ENCODE results near the gene CKAP2L.

The CKAP2L gene

DNA sequence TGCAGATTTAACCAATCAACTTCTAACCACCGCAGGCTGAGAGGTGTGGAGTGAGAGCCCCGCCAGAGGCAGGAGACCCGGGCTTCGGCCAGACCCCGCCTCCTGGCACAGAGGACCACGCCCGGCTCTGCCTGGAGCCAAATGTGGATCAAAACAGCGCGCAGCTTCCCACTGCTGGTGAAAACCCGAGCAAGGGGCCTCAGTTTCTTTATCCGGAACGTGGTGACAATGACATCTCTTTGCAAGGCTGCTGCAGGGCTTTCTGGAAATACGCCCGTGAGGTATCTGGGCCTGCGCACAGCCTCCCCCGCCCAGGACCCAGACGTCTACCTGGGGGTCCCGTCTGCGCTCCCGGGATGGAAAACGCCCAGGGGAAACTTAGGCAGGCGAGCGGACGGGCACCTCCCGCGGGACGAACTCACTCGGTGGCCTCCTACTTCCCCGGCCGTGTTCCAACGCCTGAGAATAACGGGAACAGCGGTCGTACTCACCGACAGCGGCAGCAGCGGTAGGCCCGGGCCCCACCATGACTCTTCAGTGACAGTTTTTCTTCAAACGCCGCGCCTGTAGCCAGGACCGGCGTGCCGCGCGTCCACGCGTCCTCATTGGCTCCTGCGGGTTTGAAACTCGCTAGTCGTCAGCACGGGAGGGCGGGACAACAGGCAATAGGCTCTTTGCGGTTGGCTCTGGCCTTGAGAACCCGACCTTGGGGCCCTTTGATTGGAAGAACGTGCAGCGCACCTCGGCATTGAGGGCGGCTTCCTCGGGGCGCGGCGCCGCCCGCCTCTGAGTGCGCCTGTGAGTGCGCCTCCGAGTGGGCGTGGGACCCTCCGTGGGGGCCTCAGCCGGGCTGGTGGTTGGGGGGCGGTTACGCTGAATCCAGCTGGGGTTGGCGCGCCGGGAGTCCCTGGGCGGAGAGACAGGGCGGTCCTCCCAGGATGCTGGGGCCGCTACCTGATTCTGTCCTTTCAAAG is at the start of gene CKAP2L:
Gene CKAP2L, minus strand, starts transcription at position 539 of the 974 bp plus-strand sequence. Its CDS starts 11 bp downstream, at position 528.
- in situ Hi-C loops (cut with MboI; ENCODE audit: low sequenced_read_pairs) = no loop called here

DNA sequence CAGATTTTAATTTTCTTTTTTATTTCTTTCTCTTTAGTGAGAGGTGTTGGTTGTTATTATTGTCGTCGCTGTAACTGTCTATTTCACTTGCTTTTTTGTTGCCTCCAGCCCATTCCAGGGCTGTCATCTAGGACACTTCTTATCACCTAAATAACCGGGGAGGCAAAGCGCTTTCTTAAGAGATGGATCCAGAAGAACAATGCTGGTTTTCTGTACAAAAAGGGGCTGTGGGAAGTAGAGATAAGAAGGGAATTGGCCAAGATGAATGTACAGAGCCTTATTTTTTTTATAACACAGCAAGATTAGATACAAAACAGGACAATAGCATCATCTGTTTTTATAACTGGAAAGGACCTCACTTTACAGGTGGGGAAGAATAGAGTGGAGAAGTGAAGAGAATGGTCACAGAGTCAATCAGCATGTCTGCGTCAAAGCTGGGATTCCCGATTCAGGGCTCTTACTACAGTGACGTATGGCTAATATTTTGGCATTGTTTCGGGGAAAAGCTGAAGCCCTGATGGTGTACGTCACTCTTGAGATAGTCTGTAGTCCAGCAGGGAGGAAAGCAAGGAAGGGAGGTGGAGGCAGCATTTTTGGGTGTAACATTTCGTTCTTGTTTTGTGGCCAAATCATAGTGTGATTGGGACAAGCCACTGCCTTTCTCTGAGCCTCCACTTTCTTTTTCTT is 49.0 kb upstream of the CKAP2L start:
- in situ Hi-C loops (cut with MboI; ENCODE audit: low sequenced_read_pairs) = no loop called here

DNA sequence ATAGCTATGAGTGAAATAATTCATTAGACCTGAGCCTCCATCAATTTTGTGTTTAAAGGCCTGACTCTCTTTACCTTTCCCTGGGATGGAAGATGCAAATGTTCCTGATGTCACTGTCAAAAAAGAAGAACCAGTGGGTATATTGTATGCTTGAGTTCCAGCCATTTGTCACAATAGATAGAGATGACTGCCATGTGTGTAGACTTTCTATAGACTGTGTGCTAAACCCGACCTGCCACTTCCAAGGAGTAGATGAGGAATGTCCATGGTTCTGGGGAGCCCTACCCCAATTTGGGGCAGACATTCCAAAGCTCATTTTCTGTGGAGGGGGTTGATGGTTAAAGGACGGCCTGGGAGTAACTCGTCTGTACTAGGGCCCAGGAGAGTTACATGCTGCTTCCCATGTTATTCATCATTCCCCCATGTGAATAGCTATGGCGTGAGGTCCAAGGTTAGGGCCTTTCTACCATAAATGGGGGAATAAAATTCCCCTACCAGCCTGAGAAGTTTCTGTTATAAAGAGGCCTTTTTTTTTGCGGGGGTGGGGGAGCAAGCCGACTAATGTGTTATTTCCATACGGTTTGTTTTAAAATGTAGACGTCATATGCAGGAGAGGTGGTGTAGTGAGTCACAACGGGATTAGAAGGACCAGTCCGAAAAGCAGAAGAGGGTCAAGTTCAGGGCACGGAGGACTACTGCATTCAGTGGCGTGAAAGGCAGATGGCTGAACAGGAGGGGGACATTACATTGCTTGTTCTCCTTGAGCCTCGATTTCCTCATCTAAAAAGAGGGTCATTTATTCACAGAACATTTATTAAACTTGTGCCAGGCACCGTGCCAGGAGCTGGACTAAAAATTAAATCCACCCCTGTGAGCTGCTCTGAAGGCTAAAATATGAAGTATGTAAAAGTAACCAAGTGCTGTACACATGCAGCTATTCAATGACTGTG is 48.2 kb upstream of the CKAP2L start:
- in situ Hi-C loops (cut with MboI; ENCODE audit: low sequenced_read_pairs) = no loop called here

DNA sequence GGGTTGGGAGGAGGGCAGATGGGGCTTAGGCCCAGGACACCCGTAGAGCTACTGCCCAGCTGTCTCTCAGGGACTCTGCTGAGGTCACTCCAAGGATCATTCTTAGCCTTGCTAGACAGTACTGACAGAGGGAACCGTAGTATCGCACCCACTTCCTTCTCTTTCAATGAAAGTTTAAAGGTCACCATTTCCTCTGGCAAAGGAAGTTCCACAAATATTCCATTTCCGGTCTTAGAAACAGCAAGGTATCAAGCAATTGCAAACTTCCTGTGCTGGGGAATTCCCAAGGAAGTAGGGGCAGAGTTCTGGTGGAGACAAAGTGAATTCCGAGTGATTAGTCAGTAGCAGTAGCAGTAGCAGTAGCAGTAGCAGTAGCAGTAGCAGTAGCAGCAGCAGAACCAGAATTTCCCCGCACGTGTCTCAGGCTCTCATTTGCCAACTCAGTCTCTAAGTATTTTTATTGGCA is 47.5 kb upstream of the CKAP2L start:
- in situ Hi-C loops (cut with MboI; ENCODE audit: low sequenced_read_pairs) = no loop called here

- in situ Hi-C loops (cut with MboI; ENCODE audit: low sequenced_read_pairs) = no loop called here
These were observed 46.9 kb upstream of the CKAP2L start for GRCh38 chr2:112811276-112811831.

DNA sequence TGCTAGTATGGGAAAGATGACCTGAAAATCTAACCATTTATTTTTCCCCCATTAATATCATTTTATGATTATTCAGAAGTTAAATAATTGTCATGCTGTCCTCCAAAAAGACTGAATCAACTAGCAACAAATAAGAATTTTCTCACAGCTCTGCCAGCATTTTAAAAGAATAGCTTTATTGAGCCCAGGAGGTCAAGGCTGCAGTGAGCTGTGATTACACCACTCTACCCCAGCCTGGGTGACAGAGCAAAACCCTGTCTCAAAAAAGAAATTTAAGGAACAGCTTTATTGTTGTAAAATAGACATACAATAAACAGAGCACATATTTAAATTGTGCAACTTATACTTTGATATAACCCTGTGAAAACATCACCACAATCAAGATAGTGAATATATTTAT is 44.7 kb upstream of the CKAP2L start:
- in situ Hi-C loops (cut with MboI; ENCODE audit: low sequenced_read_pairs) = no loop called here

DNA sequence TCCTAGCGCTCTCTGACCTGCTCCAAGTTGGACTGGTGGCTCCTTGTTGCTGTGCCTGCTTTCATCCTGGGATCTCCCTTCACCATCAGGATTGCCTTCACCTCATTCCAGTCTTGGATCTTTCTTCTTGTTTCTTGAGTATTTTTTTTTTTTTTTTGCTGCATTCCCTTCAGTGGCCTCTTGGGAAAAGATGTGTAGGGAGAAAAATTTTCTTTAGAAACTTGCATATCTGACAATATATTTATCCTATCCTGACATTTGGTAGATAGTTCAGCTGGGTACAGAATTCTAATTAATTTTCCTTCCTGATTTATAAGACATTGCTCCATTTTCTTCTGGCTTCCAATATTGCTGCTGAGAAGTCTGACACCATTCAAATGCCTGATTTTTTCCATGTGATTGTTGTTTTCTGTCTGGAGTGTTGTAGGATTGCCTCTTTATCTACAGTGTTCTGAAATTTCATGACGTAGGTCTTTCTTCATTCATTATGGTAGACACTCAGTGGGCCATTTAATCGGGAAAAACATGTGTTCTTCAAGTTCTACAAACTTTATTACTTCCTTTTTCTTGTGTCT is 42.9 kb upstream of the CKAP2L start:
- in situ Hi-C loops (cut with MboI; ENCODE audit: low sequenced_read_pairs) = no loop called here

DNA sequence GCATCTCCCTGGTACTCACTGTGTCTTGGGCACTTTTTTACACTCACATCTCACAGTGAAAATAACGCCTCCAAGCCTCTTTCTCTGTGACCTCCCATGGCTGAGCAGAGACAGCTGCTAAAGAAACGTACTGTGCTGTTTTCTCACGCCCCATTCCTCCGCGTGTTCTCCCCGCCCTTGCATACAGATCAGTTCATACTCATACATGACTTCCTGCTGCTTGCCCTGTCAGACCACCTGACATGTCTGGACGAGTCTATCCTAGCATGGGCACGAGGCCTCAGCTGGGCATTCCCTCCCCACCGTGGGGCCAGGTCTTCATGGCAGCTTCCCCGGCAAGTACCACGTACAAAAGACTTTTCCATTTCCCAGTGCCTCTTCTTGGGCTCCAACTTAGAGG is 41.1 kb upstream of the CKAP2L start:
- in situ Hi-C loops (cut with MboI; ENCODE audit: low sequenced_read_pairs) = no loop called here

DNA sequence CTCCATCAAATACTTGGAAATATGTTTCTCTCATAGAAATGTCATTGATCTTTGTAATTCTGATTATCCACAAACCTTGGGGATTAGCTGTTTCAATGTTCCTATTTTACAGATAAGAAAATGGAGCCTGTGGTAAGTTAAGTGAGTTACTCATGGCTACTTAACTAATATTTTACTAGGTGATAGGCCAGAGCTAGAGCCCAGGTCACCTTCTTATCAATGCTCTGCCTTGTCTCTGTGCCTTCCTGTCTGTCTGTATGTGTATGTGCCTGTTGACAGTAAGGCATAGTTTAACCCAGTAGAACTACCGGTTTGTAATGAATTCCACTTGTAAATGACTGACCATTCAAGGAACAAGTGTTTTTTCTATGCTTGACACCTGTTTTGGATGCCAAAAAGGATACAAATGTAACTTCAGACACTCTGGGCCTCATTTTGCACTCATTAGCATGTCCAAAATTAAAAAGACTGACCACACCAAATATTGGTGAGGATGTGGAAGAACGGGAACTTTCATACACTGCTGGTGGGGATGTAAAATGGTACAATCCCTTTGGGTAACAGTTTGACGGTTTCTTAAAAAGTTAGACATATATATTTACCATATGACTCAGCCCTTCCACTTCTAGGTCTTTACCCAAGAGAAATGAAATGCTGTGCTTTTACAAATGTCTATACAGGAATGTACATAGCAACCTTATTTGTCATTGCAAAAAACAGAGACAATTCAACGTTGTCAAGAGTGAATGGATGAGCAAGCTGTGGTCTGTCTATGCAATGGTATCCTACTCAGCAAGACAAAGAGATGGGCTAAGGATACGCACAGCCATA is 39.5 kb upstream of the CKAP2L start:
- in situ Hi-C loops (cut with MboI; ENCODE audit: low sequenced_read_pairs) = no loop called here

GRCh38 chr2:112800881-112801583 is 36.6 kb upstream of the CKAP2L start:
- in situ Hi-C loops (cut with MboI; ENCODE audit: low sequenced_read_pairs) = no loop called here

- in situ Hi-C loops (cut with MboI; ENCODE audit: low sequenced_read_pairs) = no loop called here
These were observed 34.9 kb upstream of the CKAP2L start for GRCh38 chr2:112798979-112799975.

DNA sequence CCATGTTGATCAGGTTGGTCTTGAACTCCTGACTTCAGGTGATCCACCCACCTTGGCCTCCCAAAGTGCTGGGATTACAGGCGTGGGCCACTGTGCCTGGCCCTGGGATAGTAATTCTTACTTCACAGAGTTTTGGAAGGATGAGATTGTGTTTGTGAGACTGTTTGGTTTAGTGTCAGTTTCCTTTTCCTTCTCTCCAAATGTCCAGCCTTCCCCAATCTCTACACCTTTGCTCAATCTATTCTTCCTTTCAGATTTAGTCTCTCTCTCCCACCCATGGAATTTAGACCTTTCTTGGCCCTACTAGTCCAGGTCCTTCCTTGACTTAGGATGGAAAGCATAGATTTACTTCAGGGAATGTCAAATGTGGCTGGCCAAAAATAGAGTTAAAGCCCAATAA is 32.1 kb upstream of the CKAP2L start:
- in situ Hi-C loops (cut with MboI; ENCODE audit: low sequenced_read_pairs) = no loop called here

DNA sequence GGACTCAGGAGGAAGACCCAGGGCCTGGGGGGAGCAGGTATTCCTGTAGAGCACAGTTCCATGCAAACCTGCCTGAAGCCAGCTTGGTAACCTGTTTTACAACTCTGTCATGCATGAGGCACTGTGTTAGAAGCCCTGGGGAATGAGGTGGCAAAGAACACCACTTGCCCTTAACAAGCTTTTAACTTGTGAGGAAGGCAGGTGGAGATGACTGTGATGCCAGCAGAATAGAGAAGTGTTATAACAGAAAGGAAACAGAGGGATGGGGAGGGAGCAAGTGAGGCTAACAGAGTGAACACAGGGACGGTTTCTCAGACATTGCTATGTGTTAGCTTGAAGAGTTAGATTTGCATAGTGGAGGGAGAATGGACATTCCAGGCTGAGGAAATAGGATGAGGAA is 31.4 kb upstream of the CKAP2L start:
- in situ Hi-C loops (cut with MboI; ENCODE audit: low sequenced_read_pairs) = no loop called here

GRCh38 chr2:112794841-112795240 is 30.4 kb upstream of the CKAP2L start:
- in situ Hi-C loops (cut with MboI; ENCODE audit: low sequenced_read_pairs) = no loop called here

GRCh38 chr2:112794131-112794733 is 29.8 kb upstream of the CKAP2L start:
- in situ Hi-C loops (cut with MboI; ENCODE audit: low sequenced_read_pairs) = no loop called here

GRCh38 chr2:112793449-112793978 is 29.1 kb upstream of the CKAP2L start:
- in situ Hi-C loops (cut with MboI; ENCODE audit: low sequenced_read_pairs) = no loop called here

GRCh38 chr2:112792419-112792818 is 28.0 kb upstream of the CKAP2L start:
- in situ Hi-C loops (cut with MboI; ENCODE audit: low sequenced_read_pairs) = no loop called here

Data from hTERT RPE-1 (cell line).